Measurements from ENCODE around the gene HS2ST1.
A peak's percentile ranks its signal among the peaks of the same experiment; 100 is the strongest.
"Not testable (repeated sequence)": the region's sequence is repeated elsewhere in the genome, so short reads cannot be mapped to it uniquely, and the experiment has no call there.

HS2ST1 gene

DNA sequence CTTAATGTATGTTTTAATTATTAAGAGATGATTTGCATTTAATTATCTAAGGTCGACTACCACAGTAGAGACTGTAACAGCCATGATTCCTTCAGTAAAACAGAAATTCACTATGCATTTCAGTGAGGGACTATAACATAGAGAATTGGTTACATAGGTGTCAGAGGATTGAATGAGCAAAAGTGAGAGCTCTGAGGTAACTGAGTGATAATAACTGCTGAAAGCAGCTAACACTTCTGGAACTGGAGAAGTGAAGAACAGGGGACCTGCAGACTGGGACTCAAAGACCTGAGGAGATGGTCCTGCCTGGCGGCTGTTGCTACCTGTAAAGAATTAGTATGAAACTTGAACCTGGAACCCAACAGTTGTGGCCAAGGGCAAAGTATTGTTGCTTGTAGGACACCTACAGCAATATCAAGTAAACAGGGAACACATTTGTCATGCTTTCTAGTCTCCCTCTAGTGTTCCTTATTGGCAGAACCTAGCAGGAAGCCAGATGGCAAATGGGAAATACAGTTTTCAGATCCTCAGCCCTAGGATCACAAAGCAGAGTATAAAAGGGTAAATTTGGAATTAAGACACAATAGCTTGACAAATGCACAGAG, 110.6 kb downstream of the HS2ST1 start:
- Histone ChIP-seq H3K27ac (ENCODE audit: extremely low read depth, low read depth, low read length) (no peak overlapping the region), H3K9me3 (ENCODE audit: control insufficient read depth, insufficient read depth, low read depth, low read length) (no peaks in the 10 kb centered on the region), H3K4me3 (ENCODE audit: low read depth, low read length) (no peak overlapping the region), H3K4me1 (ENCODE audit: control insufficient read depth, insufficient read depth, low read length) (peaks cover 5% of the 10 kb centered on the region; the same call in 1 of the 2 replicates), H3K36me3 (ENCODE audit: control insufficient read depth in 2 of 2, insufficient read depth in 1 of 2, low read length in 2 of 2) (no peaks in the 10 kb centered on the region)
- ChIA-PET POLR2A (no interaction called here), CTCF (interaction anchor here (0.5 to 1.4 kb wide), 8 partner anchors 9 to 319 kb away, joined by 3 to 11 read pairs (median 4); no protein-coding TSS in a partner anchor)
- TF ChIP-seq ZNF394 (tag by site-specific recombination; IDR thresholded peaks at IDR 0.05; ENCODE audit: borderline replicate concordance) (no peak), MZF1 (tag by site-specific recombination; IDR thresholded peaks at IDR 0.05; ENCODE audit: borderline replicate concordance) (peak; percentile 50; the same call in 1 of the 2 replicates), ZNF654 (tag by site-specific recombination; IDR thresholded peaks at IDR 0.05; ENCODE audit: low read depth) (peak; percentile 73), PRDM1 (tag by site-specific recombination; IDR thresholded peaks at IDR 0.05) (0 out of 2 replicates have a peak, but pooled peaks have one; percentile 26), ZNF600 (tag by site-specific recombination; IDR thresholded peaks at IDR 0.05) (peak; percentile 38; the same call in 1 of the 2 replicates), CTCF (tag by site-specific recombination; IDR thresholded peaks at IDR 0.05) (peak; percentile 51; the same call in 1 of the 2 replicates), SCRT2 (tag by site-specific recombination; IDR thresholded peaks at IDR 0.05) (0 out of 2 replicates have a peak, but pooled peaks have one; percentile 8), ZFP37 (tag by site-specific recombination; IDR thresholded peaks at IDR 0.05) (no peak)
- TF ChIP-seq, protein P1, sequence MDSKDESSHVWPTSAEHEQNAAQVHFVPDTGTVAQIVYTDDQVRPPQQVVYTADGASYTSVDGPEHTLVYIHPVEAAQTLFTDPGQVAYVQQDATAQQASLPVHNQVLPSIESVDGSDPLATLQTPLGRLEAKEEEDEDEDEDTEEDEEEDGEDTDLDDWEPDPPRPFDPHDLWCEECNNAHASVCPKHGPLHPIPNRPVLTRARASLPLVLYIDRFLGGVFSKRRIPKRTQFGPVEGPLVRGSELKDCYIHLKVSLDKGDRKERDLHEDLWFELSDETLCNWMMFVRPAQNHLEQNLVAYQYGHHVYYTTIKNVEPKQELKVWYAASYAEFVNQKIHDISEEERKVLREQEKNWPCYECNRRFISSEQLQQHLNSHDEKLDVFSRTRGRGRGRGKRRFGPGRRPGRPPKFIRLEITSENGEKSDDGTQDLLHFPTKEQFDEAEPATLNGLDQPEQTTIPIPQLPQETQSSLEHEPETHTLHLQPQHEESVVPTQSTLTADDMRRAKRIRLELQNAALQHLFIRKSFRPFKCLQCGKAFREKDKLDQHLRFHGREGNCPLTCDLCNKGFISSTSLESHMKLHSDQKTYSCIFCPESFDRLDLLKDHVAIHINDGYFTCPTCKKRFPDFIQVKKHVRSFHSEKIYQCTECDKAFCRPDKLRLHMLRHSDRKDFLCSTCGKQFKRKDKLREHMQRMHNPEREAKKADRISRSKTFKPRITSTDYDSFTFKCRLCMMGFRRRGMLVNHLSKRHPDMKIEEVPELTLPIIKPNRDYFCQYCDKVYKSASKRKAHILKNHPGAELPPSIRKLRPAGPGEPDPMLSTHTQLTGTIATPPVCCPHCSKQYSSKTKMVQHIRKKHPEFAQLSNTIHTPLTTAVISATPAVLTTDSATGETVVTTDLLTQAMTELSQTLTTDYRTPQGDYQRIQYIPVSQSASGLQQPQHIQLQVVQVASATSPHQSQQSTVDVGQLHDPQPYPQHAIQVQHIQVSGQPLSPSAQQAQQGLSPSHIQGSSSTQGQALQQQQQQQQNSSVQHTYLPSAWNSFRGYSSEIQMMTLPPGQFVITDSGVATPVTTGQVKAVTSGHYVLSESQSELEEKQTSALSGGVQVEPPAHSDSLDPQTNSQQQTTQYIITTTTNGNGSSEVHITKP (tag by site-specific recombination; IDR thresholded peaks at IDR 0.05), result peak; percentile 21; the same call in 1 of the 2 replicates

- H3K9me3 ChIP-seq (ENCODE audit: control insufficient read depth, insufficient read depth, low read depth, low read length); H3K27ac ChIP-seq (ENCODE audit: extremely low read depth, low read depth, low read length); POLR2A ChIA-PET; H3K4me1 ChIP-seq (ENCODE audit: control insufficient read depth, insufficient read depth, low read length); H3K4me3 ChIP-seq (ENCODE audit: low read depth, low read length); H3K36me3 ChIP-seq (ENCODE audit: control insufficient read depth in 2 of 2, insufficient read depth in 1 of 2, low read length in 2 of 2); CTCF ChIA-PET: not testable (repeated sequence)
- TF ChIP-seq, protein P1 (tag by site-specific recombination; IDR thresholded peaks at IDR 0.05), result peak; percentile 32; the same call in 1 of the 2 replicates
Measured at GRCh38 chr1:87027561-87027960, 113.1 kb downstream of the HS2ST1 start.

GRCh38 chr1:87028576-87028975, 114.1 kb downstream of the HS2ST1 start:
- peaks cover 5% of the 10 kb centered on the region; the same call in 1 of the 2 replicates for H3K4me1 ChIP-seq (ENCODE audit: control insufficient read depth, insufficient read depth, low read length)
- no peaks in the 10 kb centered on the region for H3K9me3 ChIP-seq (ENCODE audit: control insufficient read depth, insufficient read depth, low read depth, low read length)
- no peaks in the 10 kb centered on the region for H3K36me3 ChIP-seq (ENCODE audit: control insufficient read depth in 2 of 2, insufficient read depth in 1 of 2, low read length in 2 of 2)
- CTCF ChIA-PET, result no interaction called here
- H3K27ac ChIP-seq (ENCODE audit: extremely low read depth, low read depth, low read length), result no peak overlapping the region
- POLR2A ChIA-PET, result no interaction called here
- H3K4me3 ChIP-seq (ENCODE audit: low read depth, low read length), result no peak overlapping the region
- no peak for TF ChIP-seq GLI4 (tag by site-specific recombination; IDR thresholded peaks at IDR 0.05)
